ENCODE data around the gene FKBP5.

DNA sequence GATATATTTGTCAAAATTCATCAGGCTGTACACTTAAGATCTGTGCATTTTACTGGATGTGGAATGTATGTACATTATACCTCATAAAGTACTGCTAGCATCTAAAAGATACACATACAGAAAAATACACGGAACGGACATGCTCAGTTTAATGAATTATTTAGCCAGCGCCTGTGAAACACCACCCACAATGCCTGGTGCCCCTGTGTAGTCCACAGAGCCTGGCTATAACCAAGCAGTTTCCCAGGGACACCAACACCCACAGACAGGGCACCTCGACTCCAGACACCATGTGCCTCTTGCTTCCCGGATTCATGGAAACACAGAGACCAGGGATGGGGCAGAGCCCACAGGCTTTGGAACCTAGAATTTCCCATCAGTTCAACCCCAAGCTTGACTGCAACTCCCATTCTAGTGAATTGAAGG, 30.7 kb upstream of the FKBP5 start:
- TF ChIP-seq YY1 (IDR thresholded peaks at IDR 0.05; ENCODE audit: low read depth, low read length), result no peak
- no peak for TF ChIP-seq SUPT20H (IDR thresholded peaks at IDR 0.05; ENCODE audit: borderline replicate concordance, control insufficient read depth, low read depth, low read length)
- no peak for TF ChIP-seq USF2 (IDR thresholded peaks at IDR 0.05; ENCODE audit: borderline replicate concordance, low read depth, low read length)
- TF ChIP-seq, protein P1, sequence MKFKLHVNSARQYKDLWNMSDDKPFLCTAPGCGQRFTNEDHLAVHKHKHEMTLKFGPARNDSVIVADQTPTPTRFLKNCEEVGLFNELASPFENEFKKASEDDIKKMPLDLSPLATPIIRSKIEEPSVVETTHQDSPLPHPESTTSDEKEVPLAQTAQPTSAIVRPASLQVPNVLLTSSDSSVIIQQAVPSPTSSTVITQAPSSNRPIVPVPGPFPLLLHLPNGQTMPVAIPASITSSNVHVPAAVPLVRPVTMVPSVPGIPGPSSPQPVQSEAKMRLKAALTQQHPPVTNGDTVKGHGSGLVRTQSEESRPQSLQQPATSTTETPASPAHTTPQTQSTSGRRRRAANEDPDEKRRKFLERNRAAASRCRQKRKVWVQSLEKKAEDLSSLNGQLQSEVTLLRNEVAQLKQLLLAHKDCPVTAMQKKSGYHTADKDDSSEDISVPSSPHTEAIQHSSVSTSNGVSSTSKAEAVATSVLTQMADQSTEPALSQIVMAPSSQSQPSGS (IDR thresholded peaks at IDR 0.05; ENCODE audit: low read length), result no peak
- no peak for TF ChIP-seq SUZ12 (IDR thresholded peaks at IDR 0.05; ENCODE audit: unreplicated experiment)
- TF ChIP-seq, protein P2, sequence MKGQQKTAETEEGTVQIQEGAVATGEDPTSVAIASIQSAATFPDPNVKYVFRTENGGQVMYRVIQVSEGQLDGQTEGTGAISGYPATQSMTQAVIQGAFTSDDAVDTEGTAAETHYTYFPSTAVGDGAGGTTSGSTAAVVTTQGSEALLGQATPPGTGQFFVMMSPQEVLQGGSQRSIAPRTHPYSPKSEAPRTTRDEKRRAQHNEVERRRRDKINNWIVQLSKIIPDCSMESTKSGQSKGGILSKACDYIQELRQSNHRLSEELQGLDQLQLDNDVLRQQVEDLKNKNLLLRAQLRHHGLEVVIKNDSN (IDR thresholded peaks at IDR 0.05; ENCODE audit: borderline replicate concordance, extremely low read length, insufficient read depth, low read depth, low read length), result no peak
- TF ChIP-seq JUND (IDR thresholded peaks at IDR 0.05; ENCODE audit: low read depth, low read length), result no peak
- no peak for TF ChIP-seq POLR2A (IDR thresholded peaks at IDR 0.05; ENCODE audit: low read depth, low read length)
- no peak for TF ChIP-seq RB1 (IDR thresholded peaks at IDR 0.05; ENCODE audit: borderline replicate concordance)
- no peak for TF ChIP-seq HDAC2 (IDR thresholded peaks at IDR 0.05)
- TF ChIP-seq CEBPB (IDR thresholded peaks at IDR 0.05; ENCODE audit: borderline replicate concordance in 1 of 2, low read depth in 2 of 2, low read length in 2 of 2), result no peak
- TF ChIP-seq CTCF (IDR thresholded peaks at IDR 0.05 in 2 of 3, conservative IDR thresholded peaks at IDR 0.05 in 1 of 3; ENCODE audit: control insufficient read depth in 2 of 3, extremely low read depth in 1 of 3, insufficient read depth in 1 of 3, low read depth in 3 of 3, low read length in 3 of 3), result no peak

Data from GM12878 (cell line).